ENCODE measurements around the gene PPP2R2C.

PPP2R2C gene

GRCh38 chr4:6467600-6467999 is 4.8 kb downstream of the PPP2R2C start:
- no peak for DNase-seq

- no peak for DNase-seq
These were observed 5.5 kb downstream of the PPP2R2C start for GRCh38 chr4:6466756-6467381.

GRCh38 chr4:6465955-6466354 is 6.5 kb downstream of the PPP2R2C start:
- DNase-seq, result no peak

- DNase-seq, result no peak
These were observed 7.4 kb downstream of the PPP2R2C start for GRCh38 chr4:6464842-6465588.

GRCh38 chr4:6463311-6464289 is 8.8 kb downstream of the PPP2R2C start:
- no peak for DNase-seq

- DNase-seq, result no peak
These were observed 10.9 kb downstream of the PPP2R2C start for GRCh38 chr4:6461301-6462165.

- no peak for DNase-seq
These were observed 11.5 kb downstream of the PPP2R2C start for GRCh38 chr4:6460876-6461275.

GRCh38 chr4:6458528-6458927 is 13.9 kb downstream of the PPP2R2C start:
- DNase-seq, result no peak

- DNase-seq, result no peak
These were observed 16.0 kb downstream of the PPP2R2C start for GRCh38 chr4:6456450-6456849.

- DNase-seq, result no peak
These were observed 18.1 kb downstream of the PPP2R2C start for GRCh38 chr4:6454112-6454910.

GRCh38 chr4:6453688-6453990 is 18.8 kb downstream of the PPP2R2C start:
- DNase-seq, result no peak

- DNase-seq, result no peak
These were observed 19.3 kb downstream of the PPP2R2C start for GRCh38 chr4:6452897-6453687.

- DNase-seq, result no peak
These were observed 20.1 kb downstream of the PPP2R2C start for GRCh38 chr4:6452116-6452896.

- DNase-seq, result no peak
These were observed 21.1 kb downstream of the PPP2R2C start for GRCh38 chr4:6451309-6451708.

- no peak for DNase-seq
These were observed 21.7 kb downstream of the PPP2R2C start for GRCh38 chr4:6450709-6451108.

- DNase-seq, result no peak
These were observed 22.6 kb downstream of the PPP2R2C start for GRCh38 chr4:6449746-6450369.

GRCh38 chr4:6449335-6449734 is 23.1 kb downstream of the PPP2R2C start:
- no peak for DNase-seq

- DNase-seq, result no peak
These were observed 23.8 kb downstream of the PPP2R2C start for GRCh38 chr4:6448476-6449170.

- no peak for DNase-seq
These were observed 24.7 kb downstream of the PPP2R2C start for GRCh38 chr4:6447672-6448171.

Data from T1000 (cell line).